HG02973 (cell line): ENCODE results near the gene NT5DC2.

Source experiments
- ATAC-seq: cut with Tn5 transposase; IDR thresholded peaks from one replicate; pipeline ENCODE4 v1.9.1; 2021; ENCODE audit warnings: moderate library complexity; ENCODE audit not compliant: unreplicated experiment

The NT5DC2 gene

GRCh38 chr3:52525680-52526561 lies 7.7 kb downstream of the NT5DC2 start:
- no peak for ATAC-seq

GRCh38 chr3:52524752-52525679 lies 8.6 kb downstream of the NT5DC2 start:
- no peak for ATAC-seq

- ATAC-seq, result no peak
Measured at GRCh38 chr3:52524258-52524751, 9.4 kb downstream of the NT5DC2 start.

GRCh38 chr3:52523386-52524257 lies 10.0 kb downstream of the NT5DC2 start:
- ATAC-seq, result no peak

- ATAC-seq, result no peak
Measured at GRCh38 chr3:52522651-52523251, 10.9 kb downstream of the NT5DC2 start.

- ATAC-seq, result no peak
Measured at GRCh38 chr3:52521881-52522650, 11.6 kb downstream of the NT5DC2 start.

GRCh38 chr3:52521488-52521824 lies 12.2 kb downstream of the NT5DC2 start:
- no peak for ATAC-seq

GRCh38 chr3:52520716-52521487 lies 12.8 kb downstream of the NT5DC2 start:
- no peak for ATAC-seq

- ATAC-seq, result no peak
Measured at GRCh38 chr3:52520141-52520667, 13.5 kb downstream of the NT5DC2 start.

- no peak for ATAC-seq
Measured at GRCh38 chr3:52519445-52520140, 14.1 kb downstream of the NT5DC2 start.

- ATAC-seq, result no peak
Measured at GRCh38 chr3:52518723-52519444, 14.8 kb downstream of the NT5DC2 start.

GRCh38 chr3:52517796-52518722 lies 15.6 kb downstream of the NT5DC2 start:
- no peak for ATAC-seq

GRCh38 chr3:52516509-52517195 lies 17.0 kb downstream of the NT5DC2 start:
- no peak for ATAC-seq

GRCh38 chr3:52515192-52515591 lies 18.5 kb downstream of the NT5DC2 start:
- ATAC-seq, result no peak

- ATAC-seq, result no peak
Measured at GRCh38 chr3:52514576-52514975, 19.1 kb downstream of the NT5DC2 start.

- no peak for ATAC-seq
Measured at GRCh38 chr3:52513281-52513680, 20.4 kb downstream of the NT5DC2 start.
